Effector memory CD8-positive, alpha-beta T cell (primary cell): ENCODE results near the gene GAB1.
A peak's percentile ranks its signal among the peaks of the same experiment; 100 is the strongest.

ENCODE experiments used
- ATAC-seq: fragments of 150-1000 bp; cut with Tn5 transposase; replicated peaks from 2 replicates; pipeline ENCODE4 v1.10.0; 2021; ENCODE audit warnings: mild to moderate bottlenecking, moderate library complexity
- DNase-seq, 3 experiments: peaks; one replicate each; pipeline ENCODE4 v3.0.0; 2021
- H3K27ac Mint-ChIP-seq, 2 donors: one replicate each; pipeline ENCODE4 v1.8.0; 2022; ENCODE audit warnings: mild to moderate bottlenecking in 2 of 2, mixed read lengths in 2 of 2, moderate library complexity in 2 of 2
- H3K27me3 Mint-ChIP-seq, 2 donors: one replicate each; pipeline ENCODE4 v1.8.0; 2022; ENCODE audit warnings: mixed read lengths in 2 of 2
- H3K36me3 Mint-ChIP-seq: one replicate; pipeline ENCODE4 v1.8.0; 2022; ENCODE audit warnings: mild to moderate bottlenecking, moderate library complexity, mixed read lengths; ENCODE audit not compliant: insufficient read depth
- H3K4me1 Mint-ChIP-seq, 2 donors: one replicate each; pipeline ENCODE4 v1.8.0; 2022; ENCODE audit warnings: low read depth in 2 of 2, mixed read lengths in 2 of 2
- H3K4me3 Mint-ChIP-seq, 2 donors: one replicate each; pipeline ENCODE4 v1.8.0; 2022; ENCODE audit warnings: mild to moderate bottlenecking in 2 of 2, mixed read lengths in 2 of 2, moderate library complexity in 2 of 2
- H3K9me3 Mint-ChIP-seq, 2 donors: one replicate each; pipeline ENCODE4 v1.8.0; 2022; ENCODE audit warnings: mixed read lengths in 2 of 2

The GAB1 gene

DNA sequence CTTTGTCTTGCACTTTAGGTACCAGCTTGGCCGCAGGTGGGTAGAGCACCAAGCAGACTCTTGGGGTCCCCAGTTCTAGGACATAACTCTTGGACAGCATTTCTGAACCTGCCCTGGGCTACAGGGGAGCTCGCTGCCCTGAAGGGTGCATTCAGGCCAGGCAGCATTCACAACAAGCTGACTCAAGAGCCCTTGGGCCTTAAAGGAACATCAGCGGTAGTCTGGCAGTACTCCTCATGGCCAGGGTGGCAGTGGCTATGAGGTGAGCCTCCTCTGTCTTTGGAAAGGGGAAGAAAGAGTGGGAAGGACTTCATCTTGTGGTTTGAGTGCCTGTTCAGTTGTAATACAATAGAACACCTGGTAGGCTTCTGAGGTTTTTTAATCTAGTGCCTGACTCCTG lies 152.0 kb downstream of the GAB1 start:
- no peaks in the 10 kb centered on the region for H3K36me3 Mint-ChIP-seq
- no peaks in the 10 kb centered on the region for H3K4me1 Mint-ChIP-seq
- peaks cover 33 to 34% of the 10 kb centered on the region in 2 donors for H3K27me3 Mint-ChIP-seq
- DNase-seq (no peak), ATAC-seq (no peak)
- H3K27ac Mint-ChIP-seq: no peak overlapping the region
- H3K4me3 Mint-ChIP-seq: no peak overlapping the region
- H3K9me3 Mint-ChIP-seq: no peaks in the 10 kb centered on the region

DNA sequence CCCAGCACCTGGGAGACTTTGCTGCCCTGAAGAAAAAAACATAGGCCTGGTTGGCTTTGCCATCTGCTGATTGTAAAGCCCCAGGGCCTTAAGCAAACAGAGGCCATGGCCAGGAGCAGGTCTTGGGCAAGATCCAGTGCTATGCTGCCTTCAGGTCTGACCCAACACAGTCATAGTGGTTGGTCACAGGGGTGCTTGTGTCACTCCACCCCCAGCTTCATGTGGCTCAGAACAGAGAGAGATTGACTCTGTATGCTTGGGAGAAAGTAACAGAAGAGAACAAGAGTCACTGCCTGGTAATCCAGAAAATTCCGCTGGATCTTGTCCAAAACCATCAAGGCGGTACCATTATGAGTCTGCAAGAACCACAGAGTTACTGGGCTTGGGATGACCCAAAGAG lies 152.4 kb downstream of the GAB1 start:
- Mint-ChIP-seq H3K36me3 (no peaks in the 10 kb centered on the region), H3K4me1 (no peaks in the 10 kb centered on the region), H3K27ac (no peak overlapping the region), H3K4me3 (no peak overlapping the region), H3K27me3 (peaks cover 32% of the 10 kb centered on the region in 2 donors), H3K9me3 (no peaks in the 10 kb centered on the region)
- ATAC-seq (no peak), DNase-seq (no peak)

DNA sequence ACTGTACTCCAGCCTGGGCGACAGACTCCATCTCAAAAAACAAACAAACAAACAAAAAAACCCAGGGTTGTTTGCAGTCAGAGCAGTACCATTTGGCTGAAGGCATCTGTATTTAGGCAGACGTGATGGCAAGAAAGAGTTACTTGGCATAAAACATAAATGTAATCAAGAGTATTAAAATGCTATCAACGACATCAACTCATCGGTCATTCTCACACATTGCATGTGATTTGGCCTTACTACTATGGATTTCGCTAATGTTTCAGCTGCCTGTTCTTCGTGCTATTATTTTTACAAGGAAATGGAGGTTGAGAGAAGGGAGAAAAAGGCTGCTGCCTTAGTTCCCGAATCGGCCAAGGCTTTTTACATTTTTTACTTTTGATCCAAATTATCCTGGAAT lies 161.3 kb downstream of the GAB1 start:
- Mint-ChIP-seq H3K27ac (no peak overlapping the region), H3K4me3 (no peak overlapping the region), H3K36me3 (no peaks in the 10 kb centered on the region), H3K27me3 (no peaks in the 10 kb centered on the region), H3K4me1 (no peaks in the 10 kb centered on the region), H3K9me3 (no peaks in the 10 kb centered on the region)
- DNase-seq (no peak), ATAC-seq (no peak)

DNA sequence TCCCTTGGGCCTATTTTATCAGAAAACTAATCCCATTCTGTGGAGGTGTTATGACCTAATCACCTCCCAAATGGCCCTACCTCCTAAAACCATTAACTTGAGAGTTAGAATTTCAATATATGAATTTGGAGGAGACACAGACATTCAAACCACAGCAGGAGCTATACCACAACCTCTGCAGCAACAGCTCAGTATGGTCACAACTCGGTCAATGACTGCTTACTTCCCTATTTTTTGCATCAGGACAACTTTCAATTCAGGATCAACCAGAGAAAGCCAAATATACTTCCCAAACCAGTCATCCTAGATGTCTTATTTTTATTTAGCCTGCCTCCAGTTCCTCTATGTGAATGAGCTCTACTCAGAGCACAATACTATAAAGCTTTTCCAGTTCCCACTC lies 165.6 kb downstream of the GAB1 start:
- no peak overlapping the region for H3K27ac Mint-ChIP-seq
- no peaks in the 10 kb centered on the region for H3K4me1 Mint-ChIP-seq
- H3K27me3 Mint-ChIP-seq: no peaks in the 10 kb centered on the region
- ATAC-seq: no peak
- no peak for DNase-seq
- H3K9me3 Mint-ChIP-seq: no peaks in the 10 kb centered on the region
- no peak overlapping the region for H3K4me3 Mint-ChIP-seq
- no peaks in the 10 kb centered on the region for H3K36me3 Mint-ChIP-seq

DNA sequence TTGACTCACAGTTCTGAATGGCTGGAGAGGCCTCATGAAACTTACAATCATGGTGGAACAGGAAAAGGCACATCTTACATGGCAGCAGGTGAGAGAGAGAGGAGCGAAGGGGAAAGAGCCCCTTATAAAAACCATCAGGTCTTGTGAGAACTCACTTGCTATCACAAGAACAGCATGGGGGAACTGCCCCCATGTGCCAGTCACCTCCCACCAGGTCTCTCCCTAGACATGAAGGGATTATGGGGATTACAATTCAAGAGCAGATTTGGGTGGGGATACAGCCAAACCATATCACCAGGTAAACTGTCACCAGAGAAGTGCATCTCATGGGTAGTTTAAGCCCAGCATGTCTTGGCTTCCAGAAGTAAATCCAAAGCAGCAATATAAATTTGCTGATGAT lies 169.4 kb downstream of the GAB1 start:
- no peaks in the 10 kb centered on the region for H3K9me3 Mint-ChIP-seq
- ATAC-seq: no peak
- no peaks in the 10 kb centered on the region for H3K27me3 Mint-ChIP-seq
- H3K4me3 Mint-ChIP-seq: no peak overlapping the region
- no peaks in the 10 kb centered on the region for H3K36me3 Mint-ChIP-seq
- no peak for DNase-seq
- H3K27ac Mint-ChIP-seq: no peak overlapping the region
- H3K4me1 Mint-ChIP-seq: no peaks in the 10 kb centered on the region

DNA sequence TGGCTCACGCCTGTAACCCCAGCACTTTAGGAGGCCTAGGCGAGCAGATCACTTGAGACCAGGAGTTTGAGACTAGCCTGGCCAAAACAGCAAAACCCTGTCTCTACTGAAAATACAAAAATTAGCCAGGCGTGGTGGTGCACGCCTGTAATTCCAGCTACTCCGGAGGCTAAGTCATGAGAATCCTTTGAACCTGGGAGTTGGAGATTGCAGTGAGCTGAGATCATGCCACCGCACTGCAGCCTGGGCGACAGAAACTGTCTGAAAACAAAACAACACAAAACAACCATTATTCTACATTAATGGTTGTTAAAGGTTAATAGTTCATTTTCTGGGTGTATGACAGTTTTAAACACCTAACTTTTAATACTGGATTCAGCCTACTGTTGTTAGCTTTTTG lies 175.2 kb downstream of the GAB1 start:
- H3K9me3 Mint-ChIP-seq: no peaks in the 10 kb centered on the region
- peaks cover 18 to 26% of the 10 kb centered on the region in 2 donors for H3K4me1 Mint-ChIP-seq
- H3K36me3 Mint-ChIP-seq: peaks cover 39% of the 10 kb centered on the region
- peak overlapping the region in 1 of 2 donors; percentile 64 for H3K27ac Mint-ChIP-seq
- ATAC-seq (no peak), DNase-seq (no peak)
- H3K4me3 Mint-ChIP-seq: peak overlapping the region in 1 of 2 donors; percentile 99
- no peaks in the 10 kb centered on the region for H3K27me3 Mint-ChIP-seq

DNA sequence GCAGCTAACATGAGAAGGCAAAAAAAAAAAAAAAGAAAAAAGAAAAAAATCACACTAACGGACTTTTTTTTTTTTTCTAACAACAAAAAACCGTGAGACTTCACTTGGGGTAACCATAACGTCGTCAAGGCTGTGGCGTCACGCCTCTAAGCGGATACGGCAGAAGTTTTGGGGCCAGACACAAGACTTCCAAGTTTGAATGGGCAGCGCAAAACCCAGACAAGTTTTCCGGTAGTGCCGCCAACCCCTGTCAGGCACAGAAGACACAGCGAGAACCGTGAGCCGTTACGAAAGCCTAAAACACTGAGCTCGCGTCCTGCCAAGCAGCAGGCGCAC lies 176.3 kb downstream of the GAB1 start:
- Mint-ChIP-seq H3K9me3 (no peaks in the 10 kb centered on the region), H3K4me1 (peaks cover 20 to 35% of the 10 kb centered on the region in 2 donors)
- DNase-seq: peak in 2 of 3 experiments; percentile 85 to 92

DNA sequence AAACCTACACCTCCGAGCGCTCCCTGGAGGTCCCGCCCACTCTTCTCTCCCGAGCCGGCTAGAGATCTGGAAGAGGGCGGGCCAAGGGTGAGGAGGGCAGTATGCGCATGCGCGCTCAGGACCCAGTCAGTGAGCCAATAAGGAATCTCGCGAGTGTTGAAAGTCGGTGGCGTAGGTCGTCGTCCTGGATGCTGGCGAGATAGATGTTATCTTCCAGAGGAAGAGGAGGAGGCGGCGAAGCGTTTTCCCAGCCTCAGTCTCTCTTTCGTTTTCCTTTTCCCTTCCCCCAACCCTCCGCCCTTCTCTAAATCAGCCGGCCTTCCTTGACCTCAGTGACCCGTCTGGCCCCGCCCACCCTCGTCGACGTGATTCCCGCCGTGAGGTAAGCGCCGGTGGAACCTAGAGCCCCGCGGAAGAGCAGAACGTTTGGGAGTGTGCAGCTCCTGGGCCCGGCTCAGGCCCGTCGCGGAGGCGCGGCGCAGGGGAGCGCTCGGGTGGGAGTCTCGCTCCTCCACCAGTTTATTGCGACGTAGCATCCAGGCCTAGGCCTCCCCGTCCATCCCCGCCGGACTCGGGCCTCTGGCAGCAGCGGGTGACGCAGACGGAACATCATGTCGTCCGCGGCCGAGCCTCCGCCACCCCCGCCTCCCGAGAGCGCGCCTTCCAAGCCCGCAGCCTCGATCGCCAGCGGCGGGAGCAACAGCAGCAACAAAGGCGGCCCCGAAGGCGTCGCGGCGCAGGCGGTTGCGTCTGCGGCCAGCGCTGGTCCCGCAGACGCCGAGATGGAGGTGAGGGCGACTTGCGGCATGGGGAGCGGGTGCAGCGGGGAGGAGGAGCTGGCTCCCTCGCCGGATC lies 176.9 kb downstream of the GAB1 start, which contains the start of gene SMARCA5:
SMARCA5 (plus strand) TSS at position 389 of the 855 bp plus-strand sequence; CDS start at position 612, 223 bp downstream.
- Mint-ChIP-seq H3K27me3 (no peaks in the 10 kb centered on the region), H3K9me3 (no peaks in the 10 kb centered on the region), H3K27ac (peak within 1 kb of the TSS; percentile 99 to 100), H3K4me1 (peaks cover 20 to 35% of the 10 kb centered on the region in 2 donors), H3K4me3 (peak within 1 kb of the TSS; percentile 97 to 99), H3K36me3 (peaks cover 52% of the 10 kb centered on the region)
- DNase-seq (peak; percentile 91 to 93 (median 91)), ATAC-seq (peak; percentile 81)

More for the DNA sequence above, 176.3 kb downstream of the GAB1 start:
- peak; percentile 62 for ATAC-seq
- peak overlapping the region; percentile 97 to 99 for H3K4me3 Mint-ChIP-seq
- H3K27ac Mint-ChIP-seq: peak overlapping the region; percentile 99 to 100
- H3K36me3 Mint-ChIP-seq: peaks cover 48% of the 10 kb centered on the region
- H3K27me3 Mint-ChIP-seq: no peaks in the 10 kb centered on the region

DNA sequence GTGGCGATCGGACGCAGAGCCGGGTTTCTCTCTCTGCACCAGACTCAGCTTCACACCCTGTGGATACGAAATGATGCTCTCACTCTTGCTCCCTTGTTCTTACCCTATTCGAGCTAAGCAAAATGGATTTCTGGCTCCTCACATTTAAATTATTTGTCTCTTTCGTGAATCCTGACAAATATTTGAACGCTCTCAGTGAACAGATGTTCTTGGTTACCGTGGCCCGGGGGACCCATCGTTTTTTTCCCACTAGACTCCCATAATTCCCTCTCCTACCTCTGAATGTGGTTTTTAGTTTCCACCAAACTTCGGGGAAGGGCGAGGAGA lies 177.5 kb downstream of the GAB1 start:
- Mint-ChIP-seq H3K27me3 (no peaks in the 10 kb centered on the region), H3K27ac (peak overlapping the region; percentile 99 to 100), H3K9me3 (no peaks in the 10 kb centered on the region), H3K4me3 (peak overlapping the region; percentile 97 to 99), H3K36me3 (peaks cover 58% of the 10 kb centered on the region), H3K4me1 (peaks cover 24 to 40% of the 10 kb centered on the region in 2 donors)
- DNase-seq: no peak
- ATAC-seq: no peak

DNA sequence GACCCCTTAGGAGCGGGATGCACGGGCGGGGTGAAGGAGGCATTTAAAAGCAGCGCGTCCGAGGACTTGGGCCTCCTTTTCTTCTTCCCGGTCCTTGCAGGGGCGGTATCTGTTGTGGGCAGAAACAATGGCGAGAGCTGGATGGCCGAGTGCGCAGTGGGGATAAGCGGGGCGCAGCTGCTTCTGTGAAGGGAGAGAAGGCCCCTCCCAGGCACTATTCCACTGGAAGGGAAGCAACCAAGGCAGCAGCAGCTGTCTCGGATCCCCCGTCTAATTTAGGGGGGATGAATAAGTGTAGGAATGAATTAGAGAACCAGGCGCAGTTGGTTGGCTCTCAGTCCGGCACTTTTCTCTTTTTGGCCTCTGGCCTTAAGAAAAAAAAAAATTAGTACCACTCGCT lies 177.8 kb downstream of the GAB1 start:
- Mint-ChIP-seq H3K27ac (peak overlapping the region; percentile 99 to 100), H3K4me3 (peak overlapping the region; percentile 97 to 99), H3K9me3 (no peaks in the 10 kb centered on the region), H3K36me3 (peaks cover 61% of the 10 kb centered on the region), H3K4me1 (peaks cover 28 to 44% of the 10 kb centered on the region in 2 donors), H3K27me3 (no peaks in the 10 kb centered on the region)
- ATAC-seq (no peak), DNase-seq (peak in 2 of 3 experiments; percentile 7)

DNA sequence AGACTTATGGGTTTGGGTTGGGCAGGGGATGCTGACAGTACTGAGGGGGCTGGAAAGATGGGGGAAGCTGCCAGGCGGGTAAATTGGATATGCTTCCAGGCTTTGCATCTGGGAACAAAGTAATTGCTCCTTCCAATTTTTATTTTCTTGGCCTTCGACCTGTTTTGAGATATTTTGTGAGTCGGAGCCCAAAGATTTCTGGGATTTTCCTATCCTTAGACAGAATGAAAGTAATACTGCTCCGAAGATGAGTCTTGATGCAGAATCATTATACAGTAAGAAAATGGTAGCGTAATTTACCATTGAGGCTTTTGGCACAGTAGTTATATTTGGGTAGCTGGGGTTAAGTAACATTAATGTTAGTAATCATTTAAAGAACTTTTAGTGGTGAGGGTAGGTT lies 178.2 kb downstream of the GAB1 start:
- peak overlapping the region; percentile 99 to 100 for H3K27ac Mint-ChIP-seq
- H3K27me3 Mint-ChIP-seq: no peaks in the 10 kb centered on the region
- no peak for ATAC-seq
- H3K9me3 Mint-ChIP-seq: no peaks in the 10 kb centered on the region
- peak overlapping the region; percentile 97 to 99 for H3K4me3 Mint-ChIP-seq
- peaks cover 65% of the 10 kb centered on the region for H3K36me3 Mint-ChIP-seq
- peaks cover 31 to 48% of the 10 kb centered on the region in 2 donors for H3K4me1 Mint-ChIP-seq
- no peak for DNase-seq

DNA sequence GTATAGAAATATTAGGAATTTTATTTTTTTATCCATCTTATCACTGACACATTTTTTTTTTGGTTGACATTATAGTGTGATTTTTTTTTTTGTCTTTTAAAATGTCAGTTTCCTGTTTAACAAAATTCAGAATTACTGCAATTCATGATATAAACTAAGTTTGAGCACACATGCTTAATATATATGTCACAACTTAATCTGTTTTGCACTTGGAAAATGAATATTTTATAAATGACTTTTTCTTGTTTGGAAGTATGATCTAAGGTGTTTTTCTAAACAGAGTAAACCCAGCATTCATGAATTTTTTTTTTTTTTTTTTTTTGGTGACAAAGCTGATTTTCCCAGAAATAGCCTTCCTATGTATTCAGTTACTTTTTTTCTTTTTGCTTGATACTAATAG lies 179.2 kb downstream of the GAB1 start:
- Mint-ChIP-seq H3K9me3 (no peaks in the 10 kb centered on the region), H3K4me3 (peak overlapping the region; percentile 97 to 99), H3K27ac (peak overlapping the region; percentile 35 to 99), H3K36me3 (peaks cover 75% of the 10 kb centered on the region), H3K27me3 (no peaks in the 10 kb centered on the region), H3K4me1 (peaks cover 31 to 55% of the 10 kb centered on the region in 2 donors)
- DNase-seq (no peak), ATAC-seq (no peak)

DNA sequence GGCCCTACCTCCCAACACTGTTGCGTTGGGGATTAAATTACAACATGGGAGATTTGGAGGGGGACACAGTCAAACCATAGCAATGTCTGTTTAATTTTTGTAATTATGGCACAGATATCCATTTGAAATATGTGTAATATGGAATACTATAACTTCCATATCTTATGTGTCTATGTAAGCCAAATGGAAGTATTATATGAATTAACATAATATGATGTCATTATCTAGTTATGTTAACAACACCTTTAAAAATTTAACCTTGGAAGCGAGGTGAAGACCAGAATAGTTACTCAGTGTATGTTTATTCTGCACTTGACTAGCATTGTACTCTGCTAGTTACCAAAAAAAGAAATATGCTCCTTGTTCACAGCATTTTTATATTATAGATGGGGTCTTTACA lies 181.1 kb downstream of the GAB1 start:
- H3K4me1 Mint-ChIP-seq: peaks cover 34 to 65% of the 10 kb centered on the region in 2 donors
- DNase-seq (no peak), ATAC-seq (no peak)
- H3K9me3 Mint-ChIP-seq: no peaks in the 10 kb centered on the region
- no peak overlapping the region for H3K27ac Mint-ChIP-seq
- H3K4me3 Mint-ChIP-seq: no peak overlapping the region
- H3K36me3 Mint-ChIP-seq: peaks cover 80% of the 10 kb centered on the region
- H3K27me3 Mint-ChIP-seq: no peaks in the 10 kb centered on the region
